ENCODE data around the gene ZCCHC14.

Gene ZCCHC14

GRCh38 chr16:87418644-87419043 lies 74.2 kb downstream of the ZCCHC14 start:
- Histone ChIP-seq H3K4me3 (ENCODE audit: low read length) (no peak overlapping the region), H3K4me2 (ENCODE audit: low read length) (no peak overlapping the region), H3K9me3 (ENCODE audit: control insufficient read depth, insufficient read depth, low read length) (no peaks in the 10 kb centered on the region), H4K20me1 (ENCODE audit: control insufficient read depth, insufficient read depth, low read depth, low read length) (no peaks in the 10 kb centered on the region; the same call in 1 of the 2 replicates), H3K36me3 (ENCODE audit: control insufficient read depth, low read length) (no peaks in the 10 kb centered on the region; the same call in 1 of the 2 replicates), H3F3A (ENCODE audit: control insufficient read depth, insufficient read depth) (no peaks in the 10 kb centered on the region), H3K27ac (ENCODE audit: low read depth, low read length) (no peak overlapping the region), H3K9me2 (replicated peaks; ENCODE audit: control insufficient read depth, low read length) (no peaks in the 10 kb centered on the region), H3K79me2 (ENCODE audit: control insufficient read depth, low read length) (no peaks in the 10 kb centered on the region), H3K4me1 (ENCODE audit: control insufficient read depth, low read length) (no peaks in the 10 kb centered on the region), H3K27me3 (ENCODE audit: control insufficient read depth, low read length) (no peaks in the 10 kb centered on the region)
- TF ChIP-seq EZH2phosphoT487 (IDR thresholded peaks at IDR 0.05; ENCODE audit: borderline replicate concordance, low read length) (no peak), CTCF (IDR thresholded peaks at IDR 0.05; ENCODE audit: low read depth, low read length, poor library complexity, severe bottlenecking) (no peak)

GRCh38 chr16:87418216-87418615 lies 74.6 kb downstream of the ZCCHC14 start:
- TF ChIP-seq CTCF (IDR thresholded peaks at IDR 0.05; ENCODE audit: low read depth, low read length, poor library complexity, severe bottlenecking) (no peak), EZH2phosphoT487 (IDR thresholded peaks at IDR 0.05; ENCODE audit: borderline replicate concordance, low read length) (no peak)
- Histone ChIP-seq H3K27me3 (ENCODE audit: control insufficient read depth, low read length) (no peaks in the 10 kb centered on the region), H4K20me1 (ENCODE audit: control insufficient read depth, insufficient read depth, low read depth, low read length) (no peaks in the 10 kb centered on the region; the same call in 1 of the 2 replicates), H3K4me2 (ENCODE audit: low read length) (no peak overlapping the region), H3K36me3 (ENCODE audit: control insufficient read depth, low read length) (no peaks in the 10 kb centered on the region; the same call in 1 of the 2 replicates), H3K9me2 (replicated peaks; ENCODE audit: control insufficient read depth, low read length) (no peaks in the 10 kb centered on the region), H3K4me1 (ENCODE audit: control insufficient read depth, low read length) (no peaks in the 10 kb centered on the region), H3K4me3 (ENCODE audit: low read length) (no peak overlapping the region), H3K27ac (ENCODE audit: low read depth, low read length) (no peak overlapping the region), H3K79me2 (ENCODE audit: control insufficient read depth, low read length) (no peaks in the 10 kb centered on the region), H3F3A (ENCODE audit: control insufficient read depth, insufficient read depth) (no peaks in the 10 kb centered on the region), H3K9me3 (ENCODE audit: control insufficient read depth, insufficient read depth, low read length) (no peaks in the 10 kb centered on the region)

GRCh38 chr16:87417528-87417910 lies 75.3 kb downstream of the ZCCHC14 start:
- no peaks in the 10 kb centered on the region for H3K79me2 ChIP-seq (ENCODE audit: control insufficient read depth, low read length)
- TF ChIP-seq CTCF (IDR thresholded peaks at IDR 0.05; ENCODE audit: low read depth, low read length, poor library complexity, severe bottlenecking) (no peak), EZH2phosphoT487 (IDR thresholded peaks at IDR 0.05; ENCODE audit: borderline replicate concordance, low read length) (no peak)
- H3K9me3 ChIP-seq (ENCODE audit: control insufficient read depth, insufficient read depth, low read length): no peaks in the 10 kb centered on the region
- no peak overlapping the region for H3K27ac ChIP-seq (ENCODE audit: low read depth, low read length)
- no peaks in the 10 kb centered on the region for H3K9me2 ChIP-seq (replicated peaks; ENCODE audit: control insufficient read depth, low read length)
- no peaks in the 10 kb centered on the region for H3K27me3 ChIP-seq (ENCODE audit: control insufficient read depth, low read length)
- H3K4me2 ChIP-seq (ENCODE audit: low read length): no peak overlapping the region
- no peaks in the 10 kb centered on the region for H3K4me1 ChIP-seq (ENCODE audit: control insufficient read depth, low read length)
- H3F3A ChIP-seq (ENCODE audit: control insufficient read depth, insufficient read depth): no peaks in the 10 kb centered on the region
- no peak overlapping the region for H3K4me3 ChIP-seq (ENCODE audit: low read length)
- H4K20me1 ChIP-seq (ENCODE audit: control insufficient read depth, insufficient read depth, low read depth, low read length): no peaks in the 10 kb centered on the region; the same call in 1 of the 2 replicates
- H3K36me3 ChIP-seq (ENCODE audit: control insufficient read depth, low read length): no peaks in the 10 kb centered on the region; the same call in 1 of the 2 replicates

All from DOHH2 (cell line).